GM12878 (cell line): ENCODE results near the gene WDR86. TPM values are rescaled to one million over a fixed set of nuclear protein-coding genes. Genes with fewer than 3 reads are reported as not detected.

Source experiments
- ATAC-seq: fragments of 200-7000 bp; cut with Tn5 transposase; 3 replicates; pipeline ENCODE4 v1.9.1; 2020; ENCODE audit warnings: mild to moderate bottlenecking, moderate library complexity
- BruUV-seq: library from RNA; stranded (reverse); fragments of 400-500 nt; replicated peaks from 2 replicates; lab custom pipeline; 2021; lab: Mats Ljungman, UMichigan
- CTCF ChIA-PET: fragments of 300-600 bp; sonication (Branson Sonifier 250); formaldehyde crosslinking; extraction: SDS; loops from one replicate; lab custom pipeline; 2021; ENCODE audit warnings: inconsistent platforms; lab: Yijun Ruan, JAX
- POLR2A ChIA-PET: fragments of 350-600 bp; formaldehyde crosslinking; extraction: SDS; loops from one replicate; lab custom pipeline; 2021; ENCODE audit warnings: inconsistent platforms; lab: Charles Lee
- RAD21 ChIA-PET: fragments of 300-600 bp; sonication (Branson Sonifier 250); formaldehyde crosslinking; loops from one replicate; lab custom pipeline; 2023; ENCODE audit warnings: antibody characterized with exemption; ENCODE audit not compliant: unreplicated experiment; lab: Charles Lee
- SMC1A ChIA-PET: fragments of 300-600 bp; sonication (Branson Sonifier 250); formaldehyde crosslinking; loops from one replicate; lab custom pipeline; 2023; ENCODE audit not compliant: unreplicated experiment, uncharacterized antibody; lab: Charles Lee
- DNase-seq: peaks from one replicate; pipeline ENCODE4 v3.0.0-alpha.2; 2011; ENCODE audit warnings: low read depth, low spot score
- FAIRE-seq: peaks from 3 replicates; lab custom pipeline; 2011; peaks lifted over from hg19 to GRCh38; lab: Jason Lieb, UNC
- H2AFZ ChIP-seq: 2 replicates; pipeline ENCODE4 v1.6.0; 2011; ENCODE audit warnings: low read depth, low read length, control low read depth; ENCODE audit not compliant: control insufficient read depth
- H3K27ac ChIP-seq: 2 replicates; pipeline ENCODE4 v1.5.1; 2011; ENCODE audit warnings: control low read depth; ENCODE audit not compliant: control insufficient read depth, insufficient read depth
- H3K27me3 ChIP-seq, 2 experiments: replicated peaks in 1 of 2; 2 replicates each; pipeline versions ENCODE4 v1.6.0 to v1.6.1; 2011; ENCODE audit warnings: low read length in 1 of 2; ENCODE audit not compliant: control insufficient read depth in 2 of 2, insufficient read depth in 2 of 2
- H3K36me3 ChIP-seq, 2 experiments: 2 replicates each; pipeline ENCODE4 v1.5.1; 2011; ENCODE audit warnings: low read length in 1 of 2; ENCODE audit not compliant: control insufficient read depth in 2 of 2, insufficient read depth in 2 of 2
- H3K4me1 ChIP-seq: 2 replicates; pipeline ENCODE4 v1.6.1; 2011; ENCODE audit warnings: mild to moderate bottlenecking, low read length, moderate library complexity, mixed read lengths; ENCODE audit not compliant: control insufficient read depth, insufficient read depth
- H3K4me2 ChIP-seq: 2 replicates; pipeline ENCODE4 v1.6.0; 2011; ENCODE audit warnings: control low read depth; ENCODE audit not compliant: control insufficient read depth, insufficient read depth
- H3K4me3 ChIP-seq: fragments of 200-600 bp; sonication (generic); 2 replicates; pipeline ENCODE4 v1.5.1; 2016
- H3K79me2 ChIP-seq: 2 replicates; pipeline ENCODE4 v1.6.0; 2011; ENCODE audit warnings: low read length; ENCODE audit not compliant: control insufficient read depth, insufficient read depth
- H3K9ac ChIP-seq: 2 replicates; pipeline ENCODE4 v1.8.0; 2011; ENCODE audit warnings: low read length, control low read depth, mixed read lengths; ENCODE audit not compliant: control insufficient read depth, insufficient read depth
- H3K9me3 ChIP-seq: replicated peaks from 3 replicates; pipeline ENCODE4 v1.5.1; 2011; ENCODE audit warnings: mild to moderate bottlenecking, low read length; ENCODE audit not compliant: control insufficient read depth, insufficient read depth
- H4K20me1 ChIP-seq: 2 replicates; pipeline ENCODE4 v1.6.0; 2011; ENCODE audit not compliant: control insufficient read depth, insufficient read depth
- EED ChIP-seq: sonication (generic); IDR thresholded peaks from 2 replicates; pipeline ENCODE4 v1.6.1; 2016; ENCODE audit warnings: antibody characterized with exemption, low read depth
- ETV6 ChIP-seq, 2 experiments: fragments of 450-650 bp in 1 of 2; IDR thresholded peaks in 1 of 2; conservative IDR thresholded peaks in 1 of 2; 2 replicates each; pipeline ENCODE4 v1.6.1; 2014; ENCODE audit warnings: antibody characterized with exemption in 1 of 2, borderline replicate concordance in 1 of 2, low read depth in 1 of 2, mild to moderate bottlenecking in 1 of 2, moderate library complexity in 1 of 2
- FOS ChIP-seq: IDR thresholded peaks from 3 replicates; pipeline ENCODE4 v1.6.1; 2011; ENCODE audit warnings: borderline replicate concordance; ENCODE audit not compliant: insufficient read length; ENCODE audit errors: extremely low read depth
- IKZF2 ChIP-seq, 2 experiments: fragments of 450-650 bp; IDR thresholded peaks; 2 replicates each; pipeline ENCODE4 v1.6.1; 2017; ENCODE audit warnings: mild to moderate bottlenecking in 2 of 2, moderate library complexity in 2 of 2
- KAT2A ChIP-seq: conservative IDR thresholded peaks from 2 replicates; pipeline ENCODE4 v1.6.1; 2011; ENCODE audit warnings: low read depth, low read length; ENCODE audit not compliant: control insufficient read depth
- MEF2A ChIP-seq: IDR thresholded peaks from 2 replicates; pipeline ENCODE4 v1.6.1; 2011; ENCODE audit warnings: low read depth, mild to moderate bottlenecking, low read length, moderate library complexity; ENCODE audit not compliant: insufficient read depth
- MTA2 ChIP-seq: fragments of 450-650 bp; IDR thresholded peaks from 2 replicates; pipeline ENCODE4 v1.6.1; 2016; ENCODE audit warnings: low read depth, mild to moderate bottlenecking, moderate library complexity
- POLR2A ChIP-seq: IDR thresholded peaks from 2 replicates; pipeline ENCODE4 v1.6.1; 2011; ENCODE audit warnings: low read depth, mild to moderate bottlenecking, low read length
- POU2F2 ChIP-seq: IDR thresholded peaks from 3 replicates; pipeline ENCODE4 v1.6.1; 2011; ENCODE audit warnings: low read depth, mild to moderate bottlenecking, low read length, borderline replicate concordance
- SMAD1 ChIP-seq: fragments of 450-650 bp; IDR thresholded peaks from 2 replicates; pipeline ENCODE4 v1.6.1; 2018; ENCODE audit warnings: mild to moderate bottlenecking, low read depth; ENCODE audit not compliant: partially characterized antibody
- TBL1XR1 ChIP-seq: IDR thresholded peaks from 2 replicates; pipeline ENCODE4 v1.6.1; 2012; ENCODE audit warnings: low read depth, low read length, improper control_type of control experiment
- WGBS: methylation state at CpG from one replicate; pipeline ENCODE4 v1.1.6; 2016; ENCODE audit warnings: low lambda C conversion rate; ENCODE audit not compliant: insufficient replicate concordance, insufficient coverage; ENCODE audit errors: missing lambda C conversion rate; 5-methylcytosine and 5-hydroxymethylcytosine counted together
- in situ Hi-C: fragments of 300-500 bp; cut with MboI; formaldehyde crosslinking; loops from 9 replicates; pipeline ENCODE4 v1.14.3; 2018; ENCODE audit warnings: mixed read lengths
- intact Hi-C: fragments of 100-400 bp; cut with micrococcal nuclease; formaldehyde crosslinking; loops from one replicate; pipeline ENCODE4 v1.14.2; 2022; ENCODE audit not compliant: unreplicated experiment
- polyA plus RNA-seq, 11 experiments: library from polyadenylated mRNA; depleted of rRNA in 4 of 11; unstranded in 6 of 11; stranded (reverse) in 5 of 11; fragments of >200 nt; fragmentation: Nextera tagmentation in 4 of 11; fragmentation: Illumina TruSeq in 1 of 11; extraction: Ambion mirVana in 4 of 11; extraction: Trizol in 1 of 11; gene quantifications; 1 replicate in 1 of 11; 2 replicates in 10 of 11; pipeline versions ENCODE4 v1.2.1 to v1.2.3, GENCODE V29; 2011 to 2016; ENCODE audit warnings: inconsistent platforms in 2 of 11, missing spikeins in 2 of 11, low read depth in 1 of 11
- total RNA-seq, 4 experiments: library from RNA; depleted of rRNA in 3 of 4; stranded (reverse); fragments of >200 nt in 3 of 4; fragmentation: Illumina TruSeq in 1 of 4; extraction: Trizol in 1 of 4; gene quantifications; 2 replicates each; pipeline versions ENCODE4 v1.2.1 to v1.2.3, GENCODE V29; 2013 to 2021
- TF ChIP-seq, protein P1 (sequence below): IDR thresholded peaks from 2 replicates; pipeline ENCODE4 v1.6.1; 2012; ENCODE audit warnings: low read depth, low read length, improper control_type of control experiment
- TF ChIP-seq, protein P2 (sequence below): fragments of 450-650 bp; formaldehyde crosslinking; IDR thresholded peaks from 2 replicates; pipeline ENCODE4 v1.5.0; 2022; ENCODE audit warnings: mild to moderate bottlenecking, missing genetic modification characterization
- TF ChIP-seq, protein P3 (sequence below): fragments of 450-650 bp; IDR thresholded peaks from 2 replicates; pipeline ENCODE4 v1.6.1; 2018; ENCODE audit warnings: borderline replicate concordance, mild to moderate bottlenecking; ENCODE audit not compliant: partially characterized antibody
- TF ChIP-seq, protein P4 (sequence below): fragments of 450-650 bp; IDR thresholded peaks from 2 replicates; pipeline ENCODE4 v1.6.1; 2016; ENCODE audit warnings: mild to moderate bottlenecking, moderate library complexity, borderline replicate concordance

The WDR86 gene
- total and polyA plus RNA-seq, 10 of the 15 experiments (the other 5 are each of a cell fraction or from before 2014, with no cell fraction given), result 0.05 to 0.19 (median 0.15) TPM; not detected in 7

DNA sequence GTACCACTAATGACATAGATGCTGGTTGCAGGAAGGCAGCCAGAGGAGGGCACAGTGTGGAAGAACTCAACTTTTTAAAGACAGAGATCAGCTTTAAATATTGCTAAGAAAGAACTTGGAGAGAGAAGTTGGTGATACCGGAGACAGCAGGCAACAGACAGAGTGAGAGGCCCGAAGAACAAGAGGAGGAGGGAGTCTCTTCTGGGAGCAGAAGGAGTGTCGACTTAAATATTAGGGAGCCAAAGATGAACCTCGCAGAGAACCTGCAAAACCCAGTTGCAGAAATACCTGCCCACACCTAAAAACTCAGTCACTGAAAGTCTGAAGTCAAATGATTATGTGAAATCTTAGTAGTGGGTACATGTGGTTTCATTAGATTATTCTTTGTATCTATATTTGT, 3.4 kb upstream of the WDR86 start:
- no peak overlapping the region for H3K4me2 ChIP-seq
- WGBS, result 65% methylated on average over 4 of the region's 4 CpGs
- TF ChIP-seq EED (no peak), TBL1XR1 (no peak), ETV6 (conservative IDR thresholded peaks at IDR 0.05 in 1 of 2, IDR thresholded peaks at IDR 0.05 in 1 of 2; ENCODE audit: borderline replicate concordance in 1 of 2, low read depth in 1 of 2) (no peak), MEF2A (no peak), FOS (no peak), POLR2A (no peak), MTA2 (no peak), KAT2A (no peak), POU2F2 (no peak), IKZF2 (IDR thresholded peaks at IDR 0.05) (no peak), SMAD1 (no peak)
- TF ChIP-seq, protein P1, sequence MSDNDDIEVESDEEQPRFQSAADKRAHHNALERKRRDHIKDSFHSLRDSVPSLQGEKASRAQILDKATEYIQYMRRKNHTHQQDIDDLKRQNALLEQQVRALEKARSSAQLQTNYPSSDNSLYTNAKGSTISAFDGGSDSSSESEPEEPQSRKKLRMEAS, result no peak
- TF ChIP-seq, protein P2, sequence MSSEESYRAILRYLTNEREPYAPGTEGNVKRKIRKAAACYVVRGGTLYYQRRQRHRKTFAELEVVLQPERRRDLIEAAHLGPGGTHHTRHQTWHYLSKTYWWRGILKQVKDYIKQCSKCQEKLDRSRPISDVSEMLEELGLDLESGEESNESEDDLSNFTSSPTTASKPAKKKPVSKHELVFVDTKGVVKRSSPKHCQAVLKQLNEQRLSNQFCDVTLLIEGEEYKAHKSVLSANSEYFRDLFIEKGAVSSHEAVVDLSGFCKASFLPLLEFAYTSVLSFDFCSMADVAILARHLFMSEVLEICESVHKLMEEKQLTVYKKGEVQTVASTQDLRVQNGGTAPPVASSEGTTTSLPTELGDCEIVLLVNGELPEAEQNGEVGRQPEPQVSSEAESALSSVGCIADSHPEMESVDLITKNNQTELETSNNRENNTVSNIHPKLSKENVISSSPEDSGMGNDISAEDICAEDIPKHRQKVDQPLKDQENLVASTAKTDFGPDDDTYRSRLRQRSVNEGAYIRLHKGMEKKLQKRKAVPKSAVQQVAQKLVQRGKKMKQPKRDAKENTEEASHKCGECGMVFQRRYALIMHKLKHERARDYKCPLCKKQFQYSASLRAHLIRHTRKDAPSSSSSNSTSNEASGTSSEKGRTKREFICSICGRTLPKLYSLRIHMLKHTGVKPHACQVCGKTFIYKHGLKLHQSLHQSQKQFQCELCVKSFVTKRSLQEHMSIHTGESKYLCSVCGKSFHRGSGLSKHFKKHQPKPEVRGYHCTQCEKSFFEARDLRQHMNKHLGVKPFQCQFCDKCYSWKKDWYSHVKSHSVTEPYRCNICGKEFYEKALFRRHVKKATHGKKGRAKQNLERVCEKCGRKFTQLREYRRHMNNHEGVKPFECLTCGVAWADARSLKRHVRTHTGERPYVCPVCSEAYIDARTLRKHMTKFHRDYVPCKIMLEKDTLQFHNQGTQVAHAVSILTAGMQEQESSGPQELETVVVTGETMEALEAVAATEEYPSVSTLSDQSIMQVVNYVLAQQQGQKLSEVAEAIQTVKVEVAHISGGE (CRISPR knock-in tag), result no peak
- TF ChIP-seq, protein P3, sequence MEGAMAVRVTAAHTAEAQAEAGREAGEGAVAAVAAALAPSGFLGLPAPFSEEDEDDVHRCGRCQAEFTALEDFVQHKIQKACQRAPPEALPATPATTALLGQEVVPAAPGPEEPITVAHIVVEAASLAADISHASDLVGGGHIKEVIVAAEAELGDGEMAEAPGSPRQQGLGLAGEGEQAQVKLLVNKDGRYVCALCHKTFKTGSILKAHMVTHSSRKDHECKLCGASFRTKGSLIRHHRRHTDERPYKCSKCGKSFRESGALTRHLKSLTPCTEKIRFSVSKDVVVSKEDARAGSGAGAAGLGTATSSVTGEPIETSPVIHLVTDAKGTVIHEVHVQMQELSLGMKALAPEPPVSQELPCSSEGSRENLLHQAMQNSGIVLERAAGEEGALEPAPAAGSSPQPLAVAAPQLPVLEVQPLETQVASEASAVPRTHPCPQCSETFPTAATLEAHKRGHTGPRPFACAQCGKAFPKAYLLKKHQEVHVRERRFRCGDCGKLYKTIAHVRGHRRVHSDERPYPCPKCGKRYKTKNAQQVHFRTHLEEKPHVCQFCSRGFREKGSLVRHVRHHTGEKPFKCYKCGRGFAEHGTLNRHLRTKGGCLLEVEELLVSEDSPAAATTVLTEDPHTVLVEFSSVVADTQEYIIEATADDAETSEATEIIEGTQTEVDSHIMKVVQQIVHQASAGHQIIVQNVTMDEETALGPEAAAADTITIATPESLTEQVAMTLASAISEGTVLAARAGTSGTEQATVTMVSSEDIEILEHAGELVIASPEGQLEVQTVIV, result no peak
- TF ChIP-seq, protein P4, sequence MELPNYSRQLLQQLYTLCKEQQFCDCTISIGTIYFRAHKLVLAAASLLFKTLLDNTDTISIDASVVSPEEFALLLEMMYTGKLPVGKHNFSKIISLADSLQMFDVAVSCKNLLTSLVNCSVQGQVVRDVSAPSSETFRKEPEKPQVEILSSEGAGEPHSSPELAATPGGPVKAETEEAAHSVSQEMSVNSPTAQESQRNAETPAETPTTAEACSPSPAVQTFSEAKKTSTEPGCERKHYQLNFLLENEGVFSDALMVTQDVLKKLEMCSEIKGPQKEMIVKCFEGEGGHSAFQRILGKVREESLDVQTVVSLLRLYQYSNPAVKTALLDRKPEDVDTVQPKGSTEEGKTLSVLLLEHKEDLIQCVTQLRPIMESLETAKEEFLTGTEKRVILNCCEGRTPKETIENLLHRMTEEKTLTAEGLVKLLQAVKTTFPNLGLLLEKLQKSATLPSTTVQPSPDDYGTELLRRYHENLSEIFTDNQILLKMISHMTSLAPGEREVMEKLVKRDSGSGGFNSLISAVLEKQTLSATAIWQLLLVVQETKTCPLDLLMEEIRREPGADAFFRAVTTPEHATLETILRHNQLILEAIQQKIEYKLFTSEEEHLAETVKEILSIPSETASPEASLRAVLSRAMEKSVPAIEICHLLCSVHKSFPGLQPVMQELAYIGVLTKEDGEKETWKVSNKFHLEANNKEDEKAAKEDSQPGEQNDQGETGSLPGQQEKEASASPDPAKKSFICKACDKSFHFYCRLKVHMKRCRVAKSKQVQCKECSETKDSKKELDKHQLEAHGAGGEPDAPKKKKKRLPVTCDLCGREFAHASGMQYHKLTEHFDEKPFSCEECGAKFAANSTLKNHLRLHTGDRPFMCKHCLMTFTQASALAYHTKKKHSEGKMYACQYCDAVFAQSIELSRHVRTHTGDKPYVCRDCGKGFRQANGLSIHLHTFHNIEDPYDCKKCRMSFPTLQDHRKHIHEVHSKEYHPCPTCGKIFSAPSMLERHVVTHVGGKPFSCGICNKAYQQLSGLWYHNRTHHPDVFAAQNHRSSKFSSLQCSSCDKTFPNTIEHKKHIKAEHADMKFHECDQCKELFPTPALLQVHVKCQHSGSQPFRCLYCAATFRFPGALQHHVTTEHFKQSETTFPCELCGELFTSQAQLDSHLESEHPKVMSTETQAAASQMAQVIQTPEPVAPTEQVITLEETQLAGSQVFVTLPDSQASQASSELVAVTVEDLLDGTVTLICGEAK, result no peak
- H3K27ac ChIP-seq, result no peak overlapping the region
- no peaks in the 10 kb centered on the region for H3K36me3 ChIP-seq
- FAIRE-seq, result no peak
- H3K4me3 ChIP-seq, result no peak overlapping the region
- POLR2A ChIA-PET, result no interaction called here
- no TSS peak for BruUV-seq
- no peak overlapping the region for H3K9ac ChIP-seq
- H2AFZ ChIP-seq, result no peak overlapping the region
- ATAC-seq, result no peak
- intact Hi-C loops, result no loop called here
- no peaks in the 10 kb centered on the region for H3K4me1 ChIP-seq
- no peaks in the 10 kb centered on the region for H3K79me2 ChIP-seq
- H3K9me3 ChIP-seq, result no peaks in the 10 kb centered on the region
- in situ Hi-C loops, result no loop called here
- CTCF ChIA-PET, result no interaction called here
- H4K20me1 ChIP-seq, result no peaks in the 10 kb centered on the region
- peaks cover 12 to 15% of the 10 kb centered on the region in 2 experiments for H3K27me3 ChIP-seq
- SMC1A ChIA-PET, result no interaction called here
- RAD21 ChIA-PET, result no interaction called here
- DNase-seq, result no peak
